H1 (cell line): ENCODE data around the gene GABRR1. TPM values are rescaled to one million over a fixed set of nuclear protein-coding genes. Genes with fewer than 3 reads are reported as not detected.

Experiments used
- CTCF ChIA-PET: fragments of 300-600 bp; sonication (Branson Sonifier 250); formaldehyde crosslinking; loops from one replicate; lab custom pipeline; 2021; ENCODE audit not compliant: partially characterized antibody; lab: Charles Lee
- POLR2A ChIA-PET: fragments of 300-600 bp; sonication (Branson Sonifier 250); formaldehyde crosslinking; loops from one replicate; lab custom pipeline; 2021; ENCODE audit warnings: inconsistent platforms; ENCODE audit not compliant: partially characterized antibody; lab: Charles Lee
- DNase-seq, 2 experiments: peaks; one replicate each; pipeline versions ENCODE4 v3.0.0 to v3.0.0-alpha.2; 2010 to 2022; ENCODE audit warnings: low spot score in 2 of 2, low read depth in 1 of 2, mixed read lengths in 1 of 2
- FAIRE-seq: peaks from 2 replicates; lab custom pipeline; 2011; peaks lifted over from hg19 to GRCh38; lab: Jason Lieb, UNC
- H2AFZ ChIP-seq: 2 replicates; pipeline ENCODE4 v1.8.1; 2012; ENCODE audit warnings: low read length, inconsistent platforms
- H2AK5ac ChIP-seq: 2 replicates; pipeline ENCODE4 v1.6.1; 2013; ENCODE audit warnings: low read depth, low read length
- H2BK120ac ChIP-seq: replicated peaks from 2 replicates; pipeline ENCODE3; 2013; ENCODE audit warnings: low read depth, low read length, inconsistent platforms
- H2BK12ac ChIP-seq: 2 replicates; pipeline ENCODE4 v1.6.1; 2013; ENCODE audit warnings: low read depth, low read length
- H2BK15ac ChIP-seq: 2 replicates; pipeline ENCODE4 v1.6.1; 2013; ENCODE audit warnings: low read length
- H2BK20ac ChIP-seq: 2 replicates; pipeline ENCODE4 v1.6.1; 2013; ENCODE audit warnings: low read length
- H2BK5ac ChIP-seq: 2 replicates; pipeline ENCODE4 v1.6.1; 2013; ENCODE audit warnings: low read depth, low read length
- H3K14ac ChIP-seq: 2 replicates; pipeline ENCODE4 v1.6.1; 2013; ENCODE audit warnings: inconsistent platforms; ENCODE audit not compliant: insufficient read length
- H3K18ac ChIP-seq: 2 replicates; pipeline ENCODE4 v1.6.1; 2013; ENCODE audit warnings: low read length; ENCODE audit errors: extremely low read depth
- H3K23ac ChIP-seq: 2 replicates; pipeline ENCODE4 v1.6.1; 2013; ENCODE audit warnings: inconsistent platforms; ENCODE audit not compliant: insufficient read length
- H3K23me2 ChIP-seq: 2 replicates; pipeline ENCODE4 v1.6.1; 2013; ENCODE audit warnings: low read depth, low read length
- H3K27ac ChIP-seq: 2 replicates; pipeline ENCODE4 v1.6.1; 2011; ENCODE audit warnings: low read depth, low read length, inconsistent platforms
- H3K27me3 ChIP-seq, 4 experiments: replicated peaks in 1 of 4; 1 replicate in 1 of 4; 2 replicates in 3 of 4; pipeline versions ENCODE4 v1.6.1 to v1.8.1; 2011 to 2013; ENCODE audit warnings: low read length in 3 of 4, mild to moderate bottlenecking in 3 of 4, inconsistent platforms in 2 of 4, mixed read lengths in 2 of 4, moderate library complexity in 1 of 4; ENCODE audit not compliant: control insufficient read depth in 3 of 4, insufficient read depth in 3 of 4; ENCODE audit errors: extremely low read depth in 1 of 4
- H3K36me3 ChIP-seq, 4 experiments: 2 replicates each; pipeline versions ENCODE4 v1.6.1 to v1.8.1; 2011 to 2013; ENCODE audit warnings: mild to moderate bottlenecking in 4 of 4, low read length in 3 of 4, moderate library complexity in 2 of 4, control low read depth in 1 of 4, inconsistent platforms in 1 of 4; ENCODE audit not compliant: insufficient read depth in 4 of 4, control insufficient read depth in 2 of 4
- H3K4ac ChIP-seq: replicated peaks from 2 replicates; pipeline ENCODE3; 2013; ENCODE audit warnings: low read length, low read depth, mixed read lengths, inconsistent platforms; ENCODE audit not compliant: insufficient read length
- H3K4me1 ChIP-seq, 4 experiments: replicated peaks in 1 of 4; 1 replicate in 1 of 4; 2 replicates in 3 of 4; pipeline versions ENCODE4 v1.6.1 to v1.8.1; 2011 to 2013; ENCODE audit warnings: low read length in 3 of 4, inconsistent platforms in 2 of 4, mixed read lengths in 1 of 4; ENCODE audit not compliant: insufficient read depth in 4 of 4, control insufficient read depth in 3 of 4
- H3K4me2 ChIP-seq, 2 experiments: 2 replicates each; pipeline versions ENCODE4 v1.6.1 to v1.8.1; 2011 to 2013; ENCODE audit warnings: low read depth in 2 of 2, low read length in 2 of 2, control low read depth in 1 of 2, inconsistent platforms in 1 of 2, mild to moderate bottlenecking in 1 of 2; ENCODE audit not compliant: insufficient read depth in 1 of 2
- H3K4me3 ChIP-seq, 4 experiments: fragments of 200-600, 300-600 bp in 1 of 4; sonication (generic), shearing (Covaris generic), sonication (Bioruptor Twin) in 1 of 4; 2 replicates each; pipeline versions ENCODE4 v1.5.1 to v1.8.1; 2011 to 2016; ENCODE audit warnings: low read length in 4 of 4, low read depth in 3 of 4, control low read depth in 2 of 4, inconsistent platforms in 2 of 4, mild to moderate bottlenecking in 2 of 4, mixed read lengths in 1 of 4, moderate library complexity in 1 of 4; ENCODE audit not compliant: insufficient read depth in 2 of 4; ENCODE audit errors: extremely low read depth in 1 of 4
- H3K56ac ChIP-seq: replicated peaks from 2 replicates; pipeline ENCODE3; 2013; ENCODE audit warnings: low read depth, mild to moderate bottlenecking, mixed read lengths, low read length, inconsistent platforms; ENCODE audit not compliant: insufficient read length
- H3K79me1 ChIP-seq: 2 replicates; pipeline ENCODE4 v1.6.1; 2013; ENCODE audit warnings: low read depth, low read length, control low read depth
- H3K79me2 ChIP-seq, 2 experiments: 2 replicates each; pipeline versions ENCODE4 v1.6.1 to v1.8.1; 2012 to 2013; ENCODE audit warnings: low read length in 2 of 2, mild to moderate bottlenecking in 2 of 2, inconsistent platforms in 1 of 2; ENCODE audit not compliant: insufficient read depth in 2 of 2, control insufficient read depth in 1 of 2
- H3K9ac ChIP-seq, 4 experiments: replicated peaks in 1 of 4; 1 replicate in 1 of 4; 2 replicates in 3 of 4; pipeline versions ENCODE4 v1.6.1 to v1.8.1; 2011 to 2013; ENCODE audit warnings: low read depth in 3 of 4, low read length in 3 of 4, control low read depth in 2 of 4, mild to moderate bottlenecking in 2 of 4, moderate library complexity in 2 of 4, inconsistent platforms in 1 of 4; ENCODE audit errors: extremely low read depth in 1 of 4
- H3K9me3 ChIP-seq, 2 experiments: 2 replicates each; pipeline versions ENCODE4 v1.6.1 to v1.8.1; 2012 to 2013; ENCODE audit warnings: mild to moderate bottlenecking in 2 of 2, moderate library complexity in 2 of 2, control low read depth in 1 of 2, inconsistent platforms in 1 of 2, low read depth in 1 of 2, low read length in 1 of 2, mixed read lengths in 1 of 2; ENCODE audit not compliant: insufficient read depth in 2 of 2
- H4K20me1 ChIP-seq, 2 experiments: replicated peaks in 1 of 2; 2 replicates each; pipeline versions ENCODE3 to v1.8.1; 2011 to 2013; ENCODE audit warnings: inconsistent platforms in 2 of 2, low read length in 2 of 2, mild to moderate bottlenecking in 1 of 2; ENCODE audit not compliant: insufficient read depth in 2 of 2, control insufficient read depth in 1 of 2
- H4K5ac ChIP-seq: 2 replicates; pipeline ENCODE4 v1.6.1; 2013; ENCODE audit warnings: low read length, low read depth, mixed read lengths, inconsistent platforms; ENCODE audit not compliant: insufficient read length
- H4K8ac ChIP-seq: 2 replicates; pipeline ENCODE4 v1.8.0; 2013; ENCODE audit warnings: mild to moderate bottlenecking, moderate library complexity, low read length, inconsistent platforms; ENCODE audit not compliant: insufficient read depth; ENCODE audit errors: extremely low read depth
- H4K91ac ChIP-seq: replicated peaks from 2 replicates; pipeline ENCODE3; 2013; ENCODE audit warnings: low read length, mixed read lengths, inconsistent platforms; ENCODE audit not compliant: insufficient read length
- CTBP2 ChIP-seq: IDR thresholded peaks from 2 replicates; pipeline ENCODE4 v1.7.0; 2011; ENCODE audit warnings: borderline replicate concordance, mild to moderate bottlenecking, moderate library complexity, mixed read lengths, low read length; ENCODE audit not compliant: insufficient read depth, insufficient read length
- FOSL1 ChIP-seq: IDR thresholded peaks from 2 replicates; pipeline ENCODE4 v1.6.1; 2011; ENCODE audit warnings: mild to moderate bottlenecking, low read depth, low read length, moderate library complexity; ENCODE audit not compliant: insufficient read depth
- SAP30 ChIP-seq: fragments of 300-600 bp; sonication (generic); IDR thresholded peaks from 2 replicates; pipeline ENCODE4 v1.7.1; 2012; ENCODE audit warnings: low read length, moderate library complexity, mild to moderate bottlenecking, inconsistent platforms; ENCODE audit not compliant: insufficient read depth, insufficient replicate concordance
- SRF ChIP-seq: IDR thresholded peaks from 2 replicates; pipeline ENCODE4 v1.6.1; 2011; ENCODE audit warnings: mild to moderate bottlenecking, low read depth, low read length, moderate library complexity
- whole genome bisulfite sequencing, 2 experiments: shearing (Covaris generic) in 1 of 2; methylation state at CpG; one replicate each; pipeline versions ENCODE4 v1.1.6 to v1.1.7; 2013 to 2015; ENCODE audit warnings: low lambda C conversion rate in 2 of 2, mixed read lengths in 2 of 2, inconsistent platforms in 1 of 2, low coverage in 1 of 2, missing lambda C conversion rate in 1 of 2; ENCODE audit not compliant: insufficient replicate concordance in 2 of 2, insufficient coverage in 1 of 2, insufficient read length in 1 of 2; ENCODE audit errors: extremely low coverage in 1 of 2, missing lambda C conversion rate in 1 of 2; 5-methylcytosine and 5-hydroxymethylcytosine counted together
- polyA plus RNA-seq, 7 experiments: library from polyadenylated mRNA; depleted of rRNA in 3 of 7; stranded (reverse) in 5 of 7; unstranded in 2 of 7; fragments of >200 nt in 5 of 7; fragments of 200-250 nt in 2 of 7; gene quantifications; 1 replicate in 5 of 7; 2 replicates in 1 of 7; 4 replicates in 1 of 7; pipeline versions ENCODE4 v1.2.1 to v1.2.3, GENCODE V29; 2011 to 2013; ENCODE audit warnings: missing spikeins in 2 of 7, mixed read lengths in 2 of 7
- total RNA-seq: library from RNA; stranded (reverse); fragmentation: NEBNext Ultra II Directional; extraction: Animal tissue kit (Norgen Biotek cat#: 25700); gene quantifications from 2 replicates; pipeline ENCODE4 v1.2.1, GENCODE V29; 2021
- TF ChIP-seq, protein P1 (sequence below): IDR thresholded peaks from 2 replicates; pipeline ENCODE4 v1.6.1; 2012; ENCODE audit warnings: inconsistent platforms

Gene GABRR1
- total and polyA plus RNA-seq, 2 of the 8 experiments (the other 6 are each of a cell fraction or from before 2014, with no cell fraction given): 0.60 to 0.63 TPM

DNA sequence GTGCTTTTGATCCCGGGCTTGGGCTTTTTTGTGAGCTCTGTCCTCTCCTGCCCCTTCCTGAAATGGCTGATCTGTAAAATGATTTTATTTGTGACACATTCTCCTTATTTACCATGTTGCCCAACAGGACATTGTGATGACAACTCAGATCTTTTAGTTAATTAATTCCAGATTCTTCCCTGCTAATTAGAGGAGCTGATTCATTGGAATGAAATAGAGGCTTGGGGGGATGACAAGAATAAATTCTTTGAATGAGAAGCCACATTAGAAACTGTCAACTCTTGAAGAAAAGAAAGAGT lies 26.1 kb upstream of the GABRR1 start:
- H2AFZ ChIP-seq: no peak overlapping the region
- H3K27me3 ChIP-seq: peaks cover 0 to 5% (median 3%) of the 10 kb centered on the region in 4 experiments; a peak in 5 of 7 replicates

More for the DNA sequence above, 26.1 kb upstream of the GABRR1 start:
- H3K18ac ChIP-seq: no peak overlapping the region
- H2BK12ac ChIP-seq: no peak overlapping the region
- no peak overlapping the region for H3K23ac ChIP-seq
- peak in 1 of 2 experiments; percentile 42 for DNase-seq
- 20% methylated on average over 1 of the region's 1 CpG; no CpG with 5 or more reads in 1 of the 2 experiments for WGBS, 2 experiments
- H3K4me1 ChIP-seq: peaks cover 0 to 3% (median under 1%) of the 10 kb centered on the region in 4 experiments; a peak in 3 of 7 replicates
- H3K9ac ChIP-seq: no peak overlapping the region
- no peaks in the 10 kb centered on the region for H3K79me1 ChIP-seq
- ChIA-PET CTCF (interaction anchor here (0.6 to 6.9 kb wide), 14 partner anchors 9 to 339 kb away, joined by 3 to 56 read pairs (median 4); no protein-coding TSS in a partner anchor), POLR2A (no interaction called here)
- no peak overlapping the region for H4K91ac ChIP-seq
- no peaks in the 10 kb centered on the region for H3K36me3 ChIP-seq
- no peak overlapping the region for H3K14ac ChIP-seq
- H3K4me2 ChIP-seq: peak overlapping the region; percentile 19 to 51; a peak in 3 of 4 replicates
- TF ChIP-seq SRF (no peak), FOSL1 (no peak), CTBP2 (no peak), SAP30 (no peak)
- TF ChIP-seq, protein P1, sequence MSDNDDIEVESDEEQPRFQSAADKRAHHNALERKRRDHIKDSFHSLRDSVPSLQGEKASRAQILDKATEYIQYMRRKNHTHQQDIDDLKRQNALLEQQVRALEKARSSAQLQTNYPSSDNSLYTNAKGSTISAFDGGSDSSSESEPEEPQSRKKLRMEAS: no peak
- H3K79me2 ChIP-seq: no peaks in the 10 kb centered on the region
- H2BK120ac ChIP-seq: no peak overlapping the region
- FAIRE-seq: no peak
- no peak overlapping the region for H4K5ac ChIP-seq
- H4K8ac ChIP-seq: no peak overlapping the region
- H3K9me3 ChIP-seq: no peaks in the 10 kb centered on the region
- H2BK20ac ChIP-seq: no peak overlapping the region
- no peak overlapping the region for H3K4ac ChIP-seq
- no peaks in the 10 kb centered on the region for H4K20me1 ChIP-seq
- H3K4me3 ChIP-seq: peak overlapping the region in 1 of 4 experiments; percentile 24; a peak in 1 of 8 replicates
- no peak overlapping the region for H2AK5ac ChIP-seq
- H3K23me2 ChIP-seq: no peaks in the 10 kb centered on the region
- H3K27ac ChIP-seq: no peak overlapping the region
- no peak overlapping the region for H2BK15ac ChIP-seq
- H3K56ac ChIP-seq: no peak overlapping the region
- H2BK5ac ChIP-seq: no peak overlapping the region
